Loucy (cell line): ENCODE measurements around the gene NKX1-2.
A peak's percentile ranks its signal among the peaks of the same experiment; 100 is the strongest.

Experiments used
- H2AFZ ChIP-seq: fragments of 200-600 bp; sonication (generic); 2 replicates; pipeline ENCODE4 v1.6.0; 2016; ENCODE audit warnings: antibody characterized with exemption, mild to moderate bottlenecking, low read length, moderate library complexity
- H3F3A ChIP-seq: fragments of 200-600 bp; 2 replicates; pipeline ENCODE4 v1.6.0; 2016; ENCODE audit warnings: antibody characterized with exemption, low read depth, mild to moderate bottlenecking
- H3K27me3 ChIP-seq: fragments of 200-600 bp; sonication (generic); 2 replicates; pipeline ENCODE4 v1.6.1; 2014; ENCODE audit warnings: low read length, mild to moderate bottlenecking; ENCODE audit not compliant: insufficient read depth, poor library complexity, severe bottlenecking
- H3K36me3 ChIP-seq: fragments of 200-600 bp; sonication (generic); 2 replicates; pipeline ENCODE4 v1.6.1; 2016; ENCODE audit warnings: low read length; ENCODE audit not compliant: insufficient read depth
- H3K4me1 ChIP-seq: fragments of 200-600 bp; sonication (generic); 2 replicates; pipeline ENCODE4 v1.5.1; 2014; ENCODE audit warnings: low read length, mild to moderate bottlenecking; ENCODE audit not compliant: insufficient read depth, poor library complexity, severe bottlenecking
- H3K4me2 ChIP-seq: fragments of 200-600 bp; sonication (generic); 2 replicates; pipeline ENCODE4 v1.6.0; 2014; ENCODE audit warnings: antibody characterized with exemption, low read length, low read depth, mild to moderate bottlenecking; ENCODE audit not compliant: poor library complexity, severe bottlenecking
- H3K4me3 ChIP-seq: fragments of 200-600 bp; sonication (generic); 2 replicates; pipeline ENCODE4 v1.5.1; 2014; ENCODE audit warnings: low read length, mild to moderate bottlenecking, mixed read lengths; ENCODE audit not compliant: poor library complexity, severe bottlenecking
- H3K79me2 ChIP-seq: fragments of 200-600 bp; sonication (generic); 2 replicates; pipeline ENCODE4 v1.6.1; 2014; ENCODE audit warnings: low read length; ENCODE audit not compliant: insufficient read depth
- H3K9ac ChIP-seq: fragments of 200-600 bp; sonication (generic); 2 replicates; pipeline ENCODE4 v1.6.0; 2014; ENCODE audit warnings: mild to moderate bottlenecking, low read depth, low read length, moderate library complexity; ENCODE audit not compliant: poor library complexity, severe bottlenecking
- H3K9me2 ChIP-seq: fragments of 200-600 bp; sonication (generic); replicated peaks from 2 replicates; pipeline ENCODE4 v1.6.1; 2016; ENCODE audit warnings: low read depth, low read length, mixed read lengths
- H3K9me3 ChIP-seq: fragments of 200-600 bp; sonication (generic); 2 replicates; pipeline ENCODE4 v1.6.1; 2014; ENCODE audit warnings: mild to moderate bottlenecking, antibody characterized with exemption, low read length, low read depth; ENCODE audit not compliant: insufficient read depth
- H4K20me1 ChIP-seq: fragments of 200-600 bp; sonication (generic); 2 replicates; pipeline ENCODE4 v1.6.0; 2014; ENCODE audit warnings: antibody characterized with exemption, low read length, mild to moderate bottlenecking; ENCODE audit not compliant: insufficient read depth, poor library complexity, severe bottlenecking
- CTCF ChIP-seq: fragments of 200-600 bp; sonication (generic); conservative IDR thresholded peaks from 2 replicates; pipeline ENCODE4 v1.5.1; 2014; ENCODE audit warnings: mild to moderate bottlenecking, antibody characterized with exemption, low read length
- EZH2phosphoT487 ChIP-seq: fragments of 200-600 bp; IDR thresholded peaks from 2 replicates; pipeline ENCODE4 v1.6.1; 2018; ENCODE audit warnings: antibody characterized with exemption, mild to moderate bottlenecking, moderate library complexity, borderline replicate concordance

The NKX1-2 gene

DNA sequence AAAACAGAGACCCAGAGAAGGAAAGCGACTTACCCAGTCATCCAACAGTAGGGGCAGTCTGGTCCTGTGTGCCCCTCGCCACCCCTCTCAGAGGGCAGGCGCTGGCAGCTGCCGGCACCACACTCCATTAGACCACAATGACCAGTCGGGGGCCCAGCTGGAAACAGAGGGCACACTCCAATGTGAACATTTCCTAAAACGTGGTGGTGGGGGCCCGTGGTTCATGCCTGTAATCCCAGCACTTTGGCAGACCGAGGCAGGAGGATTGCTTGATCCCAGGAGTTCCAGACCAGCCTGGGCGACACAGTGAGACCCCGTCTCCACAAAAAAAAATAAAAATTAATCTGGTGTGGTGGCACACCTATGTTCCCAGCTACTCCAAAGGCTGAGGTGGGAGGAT lies 30.2 kb downstream of the NKX1-2 start:
- Histone ChIP-seq H3F3A (no peaks in the 10 kb centered on the region), H3K9ac (peak overlapping the region; percentile 59), H3K4me2 (peak overlapping the region; percentile 90), H3K4me1 (peaks cover 28% of the 10 kb centered on the region), H3K27me3 (no peaks in the 10 kb centered on the region), H4K20me1 (peaks cover 13% of the 10 kb centered on the region), H3K79me2 (peaks cover 25% of the 10 kb centered on the region), H3K36me3 (no peaks in the 10 kb centered on the region), H3K4me3 (peak overlapping the region; percentile 92), H3K9me3 (no peaks in the 10 kb centered on the region), H3K9me2 (no peaks in the 10 kb centered on the region), H2AFZ (peak overlapping the region; percentile 99; the same call in 1 of the 2 replicates)
- no peak for TF ChIP-seq CTCF
- no peak for TF ChIP-seq EZH2phosphoT487

DNA sequence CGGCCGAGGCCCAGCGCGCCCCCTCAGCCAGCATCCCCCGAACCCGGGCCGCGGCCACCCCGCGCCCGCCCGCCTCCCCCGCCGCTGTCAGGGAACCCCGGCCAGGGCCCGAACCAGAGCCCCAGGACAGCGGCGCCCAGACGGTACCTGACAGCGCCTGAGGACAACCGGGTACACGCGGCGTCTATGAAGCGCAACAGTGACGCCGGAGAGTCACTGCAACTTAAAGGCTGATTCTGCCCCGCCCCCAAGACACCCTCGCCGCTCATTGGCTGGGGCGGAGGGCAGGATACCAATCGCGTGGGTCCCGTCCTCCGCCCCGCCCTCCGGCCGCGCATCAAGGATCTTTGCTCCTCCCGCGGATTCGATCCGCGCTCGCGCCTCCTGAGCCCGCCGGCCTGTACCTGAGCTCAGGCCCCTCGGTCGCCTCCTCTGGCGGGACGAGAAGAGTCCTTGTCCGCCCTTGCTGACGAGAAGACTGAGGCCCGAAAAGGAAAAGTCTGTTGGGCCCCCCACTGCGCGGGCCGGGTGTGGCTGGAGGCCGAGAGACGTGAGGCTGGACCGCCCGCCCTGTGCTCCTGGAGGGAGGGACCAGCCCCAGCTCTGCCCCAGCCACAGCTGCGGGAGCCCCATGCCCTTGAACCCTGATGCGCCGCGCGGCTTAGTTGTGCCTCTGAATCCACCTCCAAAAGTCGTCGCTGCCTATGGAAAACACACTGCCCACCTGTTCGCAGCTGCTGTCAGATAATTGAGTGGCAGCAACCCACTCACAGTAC lies 30.9 kb downstream of the NKX1-2 start, which contains the start of gene OAT:
TSS of gene OAT (minus strand) at position 198 of the 776 bp plus-strand sequence. CDS start 6,752 bp downstream, outside the sequence.
- Histone ChIP-seq H3K79me2 (peaks cover 32% of the 10 kb centered on the region), H3K4me3 (peak within 1 kb of the TSS; percentile 92), H3F3A (no peaks in the 10 kb centered on the region), H2AFZ (peak within 1 kb of the TSS; percentile 99), H3K9me3 (no peaks in the 10 kb centered on the region), H3K9me2 (no peaks in the 10 kb centered on the region), H3K36me3 (no peaks in the 10 kb centered on the region), H3K9ac (peak within 1 kb of the TSS; percentile 72), H4K20me1 (peaks cover 19% of the 10 kb centered on the region), H3K4me2 (peak within 1 kb of the TSS; percentile 90), H3K4me1 (peaks cover 35% of the 10 kb centered on the region), H3K27me3 (no peaks in the 10 kb centered on the region)
- TF ChIP-seq EZH2phosphoT487 (no peak), CTCF (no peak)

DNA sequence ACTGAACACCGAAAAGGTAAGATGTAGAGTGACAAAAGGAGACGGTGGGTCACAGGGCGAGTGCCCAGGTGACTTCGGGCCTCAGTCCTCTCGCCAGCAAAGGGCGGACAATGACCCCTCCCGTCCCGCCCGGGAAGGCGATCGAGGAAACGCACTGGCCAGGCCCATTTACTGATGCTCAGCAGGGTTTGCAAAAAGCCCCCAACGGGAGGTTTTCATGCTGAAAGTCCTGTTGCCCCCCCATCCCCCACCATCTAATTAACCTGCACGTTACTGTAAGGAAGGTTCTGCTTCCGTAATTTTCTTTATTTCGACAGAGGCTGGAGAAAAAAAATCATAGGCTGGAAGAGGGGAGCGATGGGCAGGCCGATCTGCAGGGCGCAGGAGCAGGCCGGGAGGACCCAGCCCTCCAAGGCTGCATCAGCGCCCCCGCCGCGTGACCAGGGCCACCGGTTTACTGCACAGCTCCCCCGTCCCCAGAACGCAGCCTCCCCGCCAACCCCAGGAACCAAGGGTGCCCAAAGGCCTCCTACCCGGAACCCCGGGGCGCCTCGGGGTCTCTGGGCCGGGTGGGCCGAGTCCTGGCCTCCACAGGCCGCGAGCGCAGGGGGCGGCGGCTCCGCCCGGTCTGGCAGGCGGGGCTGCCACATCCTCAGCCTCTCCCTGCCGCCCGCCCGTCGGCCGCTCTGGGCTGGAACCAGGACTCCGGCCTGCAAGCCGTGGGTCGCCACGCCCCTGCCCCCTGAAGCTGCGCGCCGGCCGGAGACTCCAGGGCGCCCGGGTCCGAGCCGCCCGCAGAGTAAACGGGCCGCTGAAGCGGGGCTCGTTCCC lies 31.7 kb downstream of the NKX1-2 start:
- Histone ChIP-seq H3K9ac (peak overlapping the region; percentile 72), H3K27me3 (no peaks in the 10 kb centered on the region), H3K4me3 (peak overlapping the region; percentile 92), H3K4me1 (peaks cover 42% of the 10 kb centered on the region), H3K9me2 (no peaks in the 10 kb centered on the region), H3F3A (no peaks in the 10 kb centered on the region), H3K79me2 (peaks cover 40% of the 10 kb centered on the region), H4K20me1 (peaks cover 23% of the 10 kb centered on the region), H2AFZ (peak overlapping the region; percentile 70), H3K36me3 (no peaks in the 10 kb centered on the region), H3K4me2 (peak overlapping the region; percentile 90), H3K9me3 (no peaks in the 10 kb centered on the region)
- peak; percentile 30; the same call in 1 of the 2 replicates for TF ChIP-seq CTCF
- no peak for TF ChIP-seq EZH2phosphoT487
